Tibial nerve (tissue), 4 donors: ENCODE measurements around the gene QSOX1. TPM values are rescaled to one million over a fixed set of nuclear protein-coding genes. Genes with fewer than 3 reads are reported as not detected.

Experiments
- DNase-seq, 2 donors: peaks; one replicate each; pipeline ENCODE4 v3.0.0-alpha.2; 2019; ENCODE audit warnings: low spot score in 2 of 2
- H3K27ac ChIP-seq, 4 donors: fragments of 200-600 bp; sonication (generic) in 3 of 4; one replicate each; pipeline ENCODE4 v1.5.1; 2017 to 2019; ENCODE audit warnings: mild to moderate bottlenecking in 1 of 4
- H3K27me3 ChIP-seq, 2 donors: fragments of 200-600 bp; sonication (generic) in 1 of 2; one replicate each; pipeline versions ENCODE4 v1.5.1 to v1.6.0; 2017 to 2019
- H3K36me3 ChIP-seq, 3 donors: fragments of 200-600 bp; sonication (generic); one replicate each; pipeline ENCODE4 v1.5.1; 2018 to 2019
- H3K4me1 ChIP-seq, 4 donors: fragments of 200-600 bp; sonication (generic) in 3 of 4; one replicate each; pipeline ENCODE4 v1.5.1; 2017 to 2019
- H3K4me3 ChIP-seq, 4 donors: fragments of 200-600 bp; sonication (generic) in 3 of 4; one replicate each; pipeline ENCODE4 v1.5.1; 2017 to 2019; ENCODE audit warnings: mild to moderate bottlenecking in 1 of 4, moderate library complexity in 1 of 4
- H3K9me3 ChIP-seq, 4 donors: fragments of 200-600 bp; sonication (generic) in 3 of 4; one replicate each; pipeline ENCODE4 v1.5.1; 2017 to 2019
- CTCF ChIP-seq, 5 experiments: fragments of 200-600 bp in 3 of 5; fragments of 450-650 bp in 2 of 5; sonication (generic) in 3 of 5; IDR thresholded peaks; one replicate each; pipeline ENCODE4 v1.5.1; 2016 to 2019; ENCODE audit warnings: antibody characterized with exemption in 5 of 5, mild to moderate bottlenecking in 3 of 5, moderate library complexity in 2 of 5
- EP300 ChIP-seq, 2 donors: sonication (generic); formaldehyde crosslinking; IDR thresholded peaks; one replicate each; pipeline ENCODE4 v1.6.1; 2017; ENCODE audit warnings: antibody characterized with exemption in 2 of 2, mild to moderate bottlenecking in 1 of 2
- POLR2A ChIP-seq, 2 donors: fragments of 450-650 bp; IDR thresholded peaks; one replicate each; pipeline ENCODE4 v1.6.1; 2017; ENCODE audit warnings: antibody characterized with exemption in 2 of 2, mild to moderate bottlenecking in 2 of 2, moderate library complexity in 2 of 2
- WGBS, 2 donors: methylation state at CpG; one replicate each; pipeline ENCODE4 v1.1.5; 2018; 5-methylcytosine and 5-hydroxymethylcytosine counted together
- total RNA-seq, 4 donors: library from RNA; depleted of rRNA; stranded (reverse); fragments of >200 nt; gene quantifications; one replicate each; pipeline ENCODE4 v1.1.0, GENCODE V29; 2016

The QSOX1 gene
- total RNA-seq, 4 donors from 2014 or later, result 41.0 to 55.5 (median 50.7) TPM

- no peak overlapping the region for H3K4me3 ChIP-seq
- peaks cover 0 to 10% (median 3%) of the 10 kb centered on the region in 4 donors for H3K4me1 ChIP-seq
- TF ChIP-seq POLR2A (IDR thresholded peaks at IDR 0.05), result no peak
- TF ChIP-seq EP300 (IDR thresholded peaks at IDR 0.05), result no peak
- no peak for TF ChIP-seq CTCF (IDR thresholded peaks at IDR 0.05)
- no peaks in the 10 kb centered on the region for H3K9me3 ChIP-seq
- DNase-seq, result no peak
- WGBS, 2 donors, result 85 to 90% methylated on average over 11 to 12 of the region's 12 CpGs
- H3K27me3 ChIP-seq, result no peaks in the 10 kb centered on the region
- peaks cover 0 to 14% (median 3%) of the 10 kb centered on the region in 3 donors for H3K36me3 ChIP-seq
- no peak overlapping the region for H3K27ac ChIP-seq
Measured at GRCh38 chr1:180165509-180166435, 11.1 kb downstream of the QSOX1 start.

- 89 to 94% methylated on average over 5 of the region's 5 CpGs for WGBS, 2 donors
- no peak overlapping the region for H3K27ac ChIP-seq
- peaks cover 0 to 10% (median 3%) of the 10 kb centered on the region in 4 donors for H3K4me1 ChIP-seq
- peaks cover 0 to 14% (median 3%) of the 10 kb centered on the region in 3 donors for H3K36me3 ChIP-seq
- no peak for DNase-seq
- no peaks in the 10 kb centered on the region for H3K9me3 ChIP-seq
- H3K27me3 ChIP-seq, result no peaks in the 10 kb centered on the region
- no peak overlapping the region for H3K4me3 ChIP-seq
- no peak for TF ChIP-seq EP300 (IDR thresholded peaks at IDR 0.05)
- no peak for TF ChIP-seq POLR2A (IDR thresholded peaks at IDR 0.05)
- TF ChIP-seq CTCF (IDR thresholded peaks at IDR 0.05), result no peak
Measured at GRCh38 chr1:180166436-180166800, 11.7 kb downstream of the QSOX1 start.

- no peak for DNase-seq
- peaks cover 0 to 10% (median 3%) of the 10 kb centered on the region in 4 donors for H3K4me1 ChIP-seq
- 58 to 65% methylated on average over 8 of the region's 8 CpGs for WGBS, 2 donors
- H3K27ac ChIP-seq, result peak overlapping the region in 2 of 4 donors; percentile 2 to 14
- no peaks in the 10 kb centered on the region for H3K9me3 ChIP-seq
- no peaks in the 10 kb centered on the region for H3K27me3 ChIP-seq
- H3K36me3 ChIP-seq, result peaks cover 0 to 18% (median 3%) of the 10 kb centered on the region in 3 donors
- no peak overlapping the region for H3K4me3 ChIP-seq
- TF ChIP-seq POLR2A (IDR thresholded peaks at IDR 0.05), result no peak
- TF ChIP-seq CTCF (IDR thresholded peaks at IDR 0.05), result no peak
- no peak for TF ChIP-seq EP300 (IDR thresholded peaks at IDR 0.05)
Measured at GRCh38 chr1:180167021-180167701, 12.5 kb downstream of the QSOX1 start.

- Histone ChIP-seq H3K36me3 (peaks cover 0 to 19% (median 3%) of the 10 kb centered on the region in 3 donors), H3K4me1 (peaks cover 0 to 10% (median 3%) of the 10 kb centered on the region in 4 donors), H3K4me3 (no peak overlapping the region), H3K27me3 (no peaks in the 10 kb centered on the region), H3K9me3 (no peaks in the 10 kb centered on the region), H3K27ac (no peak overlapping the region)
- TF ChIP-seq EP300 (IDR thresholded peaks at IDR 0.05) (no peak), CTCF (IDR thresholded peaks at IDR 0.05) (no peak), POLR2A (IDR thresholded peaks at IDR 0.05) (no peak)
- WGBS, 2 donors, result 77 to 79% methylated on average over 7 to 10 of the region's 13 CpGs
- no peak for DNase-seq
Measured at GRCh38 chr1:180167721-180168467, 13.2 kb downstream of the QSOX1 start.
